ENCODE results near the gene KLLN. TPM values are rescaled to one million over a fixed set of nuclear protein-coding genes. Genes with fewer than 3 reads are reported as not detected.

The KLLN gene
- total and polyA plus RNA-seq, 2 of the 8 experiments (the other 6 are each of a cell fraction or from before 2014, with no cell fraction given) = 0.24 to 0.73 TPM

- no peak for TF ChIP-seq TAF1 (IDR thresholded peaks at IDR 0.05; ENCODE audit: low read depth, low read length)
- TF ChIP-seq GABPA (IDR thresholded peaks at IDR 0.05; ENCODE audit: borderline replicate concordance, insufficient read depth, low read length) = no peak
- no peak for TF ChIP-seq SP1 (IDR thresholded peaks at IDR 0.05; ENCODE audit: low read depth, low read length)
- TF ChIP-seq CTCF (IDR thresholded peaks at IDR 0.05; ENCODE audit: control extremely low read depth in 1 of 3, insufficient read depth in 1 of 3, low read depth in 1 of 3, low read length in 3 of 3) = no peak
Observed at GRCh38 chr10:87887548-87888289, 24.4 kb upstream of the KLLN start (continued).
